ENCODE results near the gene ST6GALNAC3.

ST6GALNAC3 gene

GRCh38 chr1:76669131-76669530 lies 594.6 kb downstream of the ST6GALNAC3 start:
- DNase-seq: no peak

DNA sequence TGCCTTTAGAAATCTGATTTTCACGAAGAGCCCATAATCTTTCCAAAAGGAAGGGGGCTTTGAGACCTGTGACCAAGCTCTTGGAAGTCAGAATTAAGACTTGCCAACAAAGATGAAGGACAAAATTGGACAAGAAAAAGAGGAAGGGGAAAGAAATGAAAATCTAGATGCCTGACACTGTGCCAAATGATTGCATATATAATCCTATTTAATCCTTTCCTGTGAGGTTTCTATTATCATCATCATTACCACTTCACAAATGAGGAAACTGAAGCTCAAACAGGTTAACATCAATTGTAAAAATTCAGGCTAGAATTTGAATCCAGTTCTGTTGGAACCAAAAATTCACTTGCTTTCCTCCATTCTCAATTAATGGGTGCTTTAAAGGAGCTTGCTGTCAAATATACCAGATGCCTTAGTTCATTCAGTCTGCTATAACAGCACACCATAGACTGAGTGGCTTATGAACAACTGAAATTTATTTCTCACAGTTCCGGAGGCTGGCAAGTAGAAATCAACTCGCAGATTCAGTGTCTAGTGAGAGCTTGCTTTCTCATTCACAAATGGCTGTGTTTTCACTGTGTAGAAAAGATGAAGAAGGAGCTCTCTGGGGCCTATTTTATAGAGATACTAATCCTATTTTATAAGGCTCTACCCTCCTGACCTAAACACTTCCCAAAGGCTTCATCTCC lies 595.2 kb downstream of the ST6GALNAC3 start:
- no peak for DNase-seq

DNA sequence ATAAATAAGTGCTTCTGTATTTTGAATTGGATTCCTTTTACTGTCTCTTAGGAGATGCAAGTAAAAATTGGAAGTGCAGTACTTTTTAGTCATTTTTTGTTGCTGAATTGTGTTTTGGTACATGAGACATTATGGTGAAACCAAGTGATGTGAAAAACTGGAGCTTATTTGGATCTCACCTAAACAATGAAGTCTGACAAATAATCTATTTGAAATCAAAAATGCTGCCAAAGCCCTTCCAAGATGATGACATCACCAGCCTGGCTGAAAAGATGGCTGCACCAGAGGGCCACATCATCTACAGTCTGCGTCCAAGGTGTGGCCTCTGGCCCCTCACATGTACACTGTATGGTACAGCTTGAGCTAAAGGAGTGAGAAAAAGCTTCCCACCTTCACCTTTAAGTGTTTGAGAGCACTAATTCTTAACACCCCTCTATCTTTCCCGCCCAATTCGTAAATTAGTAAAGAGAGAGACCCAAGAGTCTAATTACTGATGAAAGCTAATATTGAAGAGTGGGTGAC lies 600.2 kb downstream of the ST6GALNAC3 start:
- DNase-seq: no peak

DNA sequence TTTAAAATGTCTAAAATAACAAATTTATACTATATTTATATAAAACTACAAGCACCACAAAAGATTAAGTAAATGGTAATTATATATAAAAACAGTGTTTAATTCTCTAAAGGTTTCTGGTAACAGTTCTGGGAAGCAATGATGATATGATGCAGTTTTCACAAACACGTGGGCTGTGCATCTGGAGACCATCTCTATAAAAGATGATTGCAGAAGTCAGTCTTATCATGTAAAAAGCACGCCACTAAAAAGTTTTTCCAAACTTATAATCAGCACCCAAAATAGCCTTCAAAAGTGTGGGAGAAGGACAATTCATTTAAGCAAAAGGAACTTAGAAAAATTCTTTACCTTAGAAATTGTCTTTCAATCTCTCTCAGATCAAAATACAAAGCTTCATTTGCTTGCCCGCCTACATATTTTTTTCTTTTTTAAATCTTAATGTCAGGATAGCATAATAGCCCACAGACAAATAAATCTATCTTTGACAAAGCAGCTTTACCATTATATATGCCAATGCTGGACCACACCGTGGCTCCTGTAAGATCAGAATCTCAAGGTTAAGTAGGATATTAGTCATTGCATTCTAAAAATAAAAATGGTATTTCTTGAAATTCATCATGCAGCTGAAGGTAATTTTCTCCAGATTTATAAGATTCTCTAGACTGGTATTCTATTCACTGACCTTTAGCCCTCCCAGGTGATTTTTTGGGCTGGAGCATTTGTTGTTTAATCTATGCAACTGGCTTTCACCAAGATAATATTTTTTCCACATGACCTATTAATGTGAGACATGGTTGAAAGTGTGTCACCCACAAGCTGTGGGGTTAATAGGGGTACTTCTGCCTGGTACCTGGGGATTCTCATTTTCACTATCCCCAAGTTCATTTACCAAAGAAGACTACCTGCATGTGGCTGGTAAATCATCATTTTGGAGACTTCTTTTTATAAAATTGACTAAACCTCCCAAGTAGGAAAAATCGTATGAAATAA lies 603.2 kb downstream of the ST6GALNAC3 start:
- no peak for DNase-seq

- DNase-seq: no peak
Measured at GRCh38 chr1:76679534-76680152, 605.1 kb downstream of the ST6GALNAC3 start.

GRCh38 chr1:76680651-76681050 lies 606.1 kb downstream of the ST6GALNAC3 start:
- DNase-seq: no peak

DNA sequence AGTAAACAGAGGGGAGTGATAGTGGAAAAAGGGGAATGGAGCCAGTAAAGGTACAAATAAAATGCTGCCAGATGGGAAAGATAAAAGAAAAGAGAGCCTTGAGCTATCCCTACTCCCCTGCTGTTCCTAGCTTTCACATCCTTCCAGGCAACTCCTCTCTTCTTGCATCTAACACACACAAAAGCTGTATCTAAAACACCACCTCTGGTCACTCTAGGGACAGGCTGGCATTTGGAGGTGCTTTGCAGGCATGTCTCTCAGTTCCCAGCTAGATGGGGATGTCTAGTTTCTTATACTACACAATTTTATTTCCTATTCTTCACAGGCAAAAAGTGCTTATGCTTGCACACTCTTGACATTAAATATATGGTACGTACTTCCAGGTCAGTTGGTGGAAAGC lies 607.6 kb downstream of the ST6GALNAC3 start:
- no peak for DNase-seq
